HG03571 (cell line): ENCODE data around the gene DNMT1.
"Not testable (repeated sequence)": the region's sequence is repeated elsewhere in the genome, so short reads cannot be mapped to it uniquely, and the experiment has no call there.

Experiments used
- ATAC-seq: cut with Tn5 transposase; IDR thresholded peaks from one replicate; pipeline ENCODE4 v1.9.1; 2021; ENCODE audit not compliant: unreplicated experiment

DNMT1 gene

GRCh38 chr19:10184636-10185035, 10.1 kb downstream of the DNMT1 start:
- ATAC-seq, result no peak

- no peak for ATAC-seq
Observed at GRCh38 chr19:10183926-10184325, 10.8 kb downstream of the DNMT1 start.

GRCh38 chr19:10182847-10183246, 11.9 kb downstream of the DNMT1 start:
- no peak for ATAC-seq

GRCh38 chr19:10182076-10182475, 12.7 kb downstream of the DNMT1 start:
- no peak for ATAC-seq

- no peak for ATAC-seq
Observed at GRCh38 chr19:10180459-10180858, 14.3 kb downstream of the DNMT1 start.

GRCh38 chr19:10180024-10180423, 14.7 kb downstream of the DNMT1 start:
- ATAC-seq, result not testable (repeated sequence)

- ATAC-seq, result no peak
Observed at GRCh38 chr19:10173527-10173926, 21.2 kb downstream of the DNMT1 start.

- ATAC-seq, result no peak
Observed at GRCh38 chr19:10168386-10168948, 26.3 kb downstream of the DNMT1 start.

GRCh38 chr19:10167459-10167858, 27.3 kb downstream of the DNMT1 start:
- no peak for ATAC-seq

- ATAC-seq, result not testable (repeated sequence)
Observed at GRCh38 chr19:10166501-10166900, 28.3 kb downstream of the DNMT1 start.

- no peak for ATAC-seq
Observed at GRCh38 chr19:10166046-10166445, 28.7 kb downstream of the DNMT1 start.

- ATAC-seq, result no peak
Observed at GRCh38 chr19:10163536-10163935, 31.2 kb downstream of the DNMT1 start.

GRCh38 chr19:10159610-10160009, 35.1 kb downstream of the DNMT1 start:
- ATAC-seq, result no peak

GRCh38 chr19:10158485-10158884, 36.3 kb downstream of the DNMT1 start:
- ATAC-seq, result no peak

GRCh38 chr19:10158071-10158470, 36.7 kb downstream of the DNMT1 start:
- ATAC-seq, result no peak

GRCh38 chr19:10155839-10156238, 38.9 kb downstream of the DNMT1 start:
- no peak for ATAC-seq

GRCh38 chr19:10152100-10152499, 42.7 kb downstream of the DNMT1 start:
- no peak for ATAC-seq

GRCh38 chr19:10151521-10151920, 43.2 kb downstream of the DNMT1 start:
- no peak for ATAC-seq

GRCh38 chr19:10149427-10149826, 45.3 kb downstream of the DNMT1 start:
- ATAC-seq, result no peak

- ATAC-seq, result no peak
Observed at GRCh38 chr19:10146142-10146541, 48.6 kb downstream of the DNMT1 start.

GRCh38 chr19:10145031-10145430, 49.7 kb downstream of the DNMT1 start:
- ATAC-seq, result no peak

GRCh38 chr19:10144361-10144760, 50.4 kb downstream of the DNMT1 start:
- no peak for ATAC-seq

- ATAC-seq, result no peak
Observed at GRCh38 chr19:10143681-10144080, 51.1 kb downstream of the DNMT1 start.
